LNCaP clone FGC (cell line): ENCODE results near the gene RUNX2.

ENCODE experiments used
- DNase-seq: peaks from one replicate; pipeline ENCODE4 v3.0.0-alpha.2; 2011; ENCODE audit warnings: low read depth
- H3K4me3 ChIP-seq: 2 replicates; pipeline ENCODE4 v1.5.1; 2011; ENCODE audit warnings: mild to moderate bottlenecking, low read depth, low read length, control low read depth
- CTCF ChIP-seq: IDR thresholded peaks from 2 replicates; pipeline ENCODE4 v1.5.1; 2012; ENCODE audit warnings: mild to moderate bottlenecking; ENCODE audit not compliant: control insufficient read depth, insufficient read depth; ENCODE audit errors: extremely low read depth

RUNX2 gene

GRCh38 chr6:45398075-45398813 lies 70.1 kb downstream of the RUNX2 start:
- no peak overlapping the region for H3K4me3 ChIP-seq
- TF ChIP-seq CTCF, result no peak
- no peak for DNase-seq

- H3K4me3 ChIP-seq, result no peak overlapping the region
- no peak for DNase-seq
- no peak for TF ChIP-seq CTCF
These were observed 71.9 kb downstream of the RUNX2 start for GRCh38 chr6:45400021-45400420.

GRCh38 chr6:45411959-45412358 lies 83.8 kb downstream of the RUNX2 start:
- no peak for TF ChIP-seq CTCF
- no peak overlapping the region for H3K4me3 ChIP-seq
- no peak for DNase-seq

GRCh38 chr6:45415315-45415714 lies 87.2 kb downstream of the RUNX2 start:
- no peak overlapping the region for H3K4me3 ChIP-seq
- DNase-seq, result no peak
- TF ChIP-seq CTCF, result no peak

GRCh38 chr6:45415788-45416518 lies 87.8 kb downstream of the RUNX2 start:
- no peak for TF ChIP-seq CTCF

GRCh38 chr6:45416700-45417099 lies 88.6 kb downstream of the RUNX2 start:
- no peak overlapping the region for H3K4me3 ChIP-seq
- DNase-seq, result no peak
- no peak for TF ChIP-seq CTCF

More at GRCh38 chr6:45415788-45416518, 87.8 kb downstream of the RUNX2 start:
- no peak for DNase-seq
- no peak overlapping the region for H3K4me3 ChIP-seq
